ENCODE results near the gene SCNN1B. TPM values are rescaled to one million over a fixed set of nuclear protein-coding genes. Genes with fewer than 3 reads are reported as not detected.

The SCNN1B gene
- total RNA-seq, 1 donor from 2014 or later = not detected

- H3K4me3 ChIP-seq = no peak overlapping the region
- H3K27ac ChIP-seq (replicated peaks) = no peak overlapping the region
- intact Hi-C loops (cut with micrococcal nuclease) = no loop called here
- H3K9me3 ChIP-seq (replicated peaks) = no peaks in the 10 kb centered on the region
- H3K4me1 ChIP-seq = no peaks in the 10 kb centered on the region
- no peak for DNase-seq
- H3K27me3 ChIP-seq (ENCODE audit: low read depth) = peaks cover 6% of the 10 kb centered on the region
- no peaks in the 10 kb centered on the region for H3K36me3 ChIP-seq
- no peak for TF ChIP-seq CTCF (IDR thresholded peaks at IDR 0.05; ENCODE audit: borderline replicate concordance)
Observed at GRCh38 chr16:23257682-23258081, 44.4 kb upstream of the SCNN1B start.

GRCh38 chr16:23258919-23259237 is 43.2 kb upstream of the SCNN1B start:
- no peak for DNase-seq
- Histone ChIP-seq H3K4me1 (no peaks in the 10 kb centered on the region), H3K27me3 (ENCODE audit: low read depth) (peaks cover 8% of the 10 kb centered on the region), H3K36me3 (no peaks in the 10 kb centered on the region), H3K9me3 (replicated peaks) (no peaks in the 10 kb centered on the region), H3K27ac (replicated peaks) (no peak overlapping the region), H3K4me3 (no peak overlapping the region)
- intact Hi-C loops (cut with micrococcal nuclease) = no loop called here
- no peak for TF ChIP-seq CTCF (IDR thresholded peaks at IDR 0.05; ENCODE audit: borderline replicate concordance)

GRCh38 chr16:23267647-23268046 is 34.5 kb upstream of the SCNN1B start:
- intact Hi-C loops (cut with micrococcal nuclease) = no loop called here
- Histone ChIP-seq H3K4me3 (no peak overlapping the region), H3K27me3 (ENCODE audit: low read depth) (peaks cover 25% of the 10 kb centered on the region), H3K9me3 (replicated peaks) (peaks cover 6% of the 10 kb centered on the region), H3K4me1 (no peaks in the 10 kb centered on the region), H3K27ac (replicated peaks) (no peak overlapping the region), H3K36me3 (no peaks in the 10 kb centered on the region)
- TF ChIP-seq CTCF (IDR thresholded peaks at IDR 0.05; ENCODE audit: borderline replicate concordance) = no peak
- no peak for DNase-seq

GRCh38 chr16:23268561-23268960 is 33.5 kb upstream of the SCNN1B start:
- Histone ChIP-seq H3K27me3 (ENCODE audit: low read depth) (peaks cover 32% of the 10 kb centered on the region), H3K4me1 (no peaks in the 10 kb centered on the region), H3K27ac (replicated peaks) (no peak overlapping the region), H3K4me3 (no peak overlapping the region), H3K36me3 (no peaks in the 10 kb centered on the region), H3K9me3 (replicated peaks) (peaks cover 6% of the 10 kb centered on the region)
- intact Hi-C loops (cut with micrococcal nuclease) = no loop called here
- no peak for TF ChIP-seq CTCF (IDR thresholded peaks at IDR 0.05; ENCODE audit: borderline replicate concordance)
- DNase-seq = no peak

GRCh38 chr16:23269248-23269953 is 32.7 kb upstream of the SCNN1B start:
- H3K9me3 ChIP-seq (replicated peaks) = peaks cover 6% of the 10 kb centered on the region
- no peak overlapping the region for H3K4me3 ChIP-seq
- H3K27me3 ChIP-seq (ENCODE audit: low read depth) = peaks cover 30% of the 10 kb centered on the region
- DNase-seq = no peak
- H3K36me3 ChIP-seq = no peaks in the 10 kb centered on the region
- intact Hi-C loops (cut with micrococcal nuclease) = no loop called here
- no peak overlapping the region for H3K27ac ChIP-seq (replicated peaks)
- H3K4me1 ChIP-seq = no peaks in the 10 kb centered on the region
- TF ChIP-seq CTCF (IDR thresholded peaks at IDR 0.05; ENCODE audit: borderline replicate concordance) = no peak

All from left ventricle myocardium inferior (tissue), 1 donor.